SH-SY5Y (cell line): Measurements from ENCODE around the gene DCLK1.

Source experiments
- GATA2 ChIP-seq: IDR thresholded peaks from 2 replicates; pipeline ENCODE4 v1.6.1; 2011; ENCODE audit warnings: mild to moderate bottlenecking, low read depth, low read length
- GATA3 ChIP-seq: IDR thresholded peaks from 2 replicates; pipeline ENCODE4 v1.6.1; 2011; ENCODE audit warnings: low read depth, mild to moderate bottlenecking, low read length, moderate library complexity

- no peak for TF ChIP-seq GATA2
- no peak for TF ChIP-seq GATA3
These were observed 32.1 kb upstream of the DCLK1 start for GRCh38 chr13:36163286-36163685.
